Fibroblast of lung (primary cell): ENCODE results near the gene PAPOLB.

ENCODE experiments used
- EZH2 ChIP-seq: IDR thresholded peaks from 2 replicates; pipeline ENCODE4 v1.5.1; 2012; ENCODE audit warnings: low read length, control low read depth, mild to moderate bottlenecking; ENCODE audit errors: missing control alignments
- TF ChIP-seq, protein P1 (sequence below), 2 donors: IDR thresholded peaks in 1 of 2; conservative IDR thresholded peaks in 1 of 2; 1 replicate in 1 of 2; 2 replicates in 1 of 2; pipeline ENCODE4 v1.5.1; 2011 to 2012; ENCODE audit warnings: low read length in 2 of 2, control low read depth in 1 of 2, inconsistent platforms in 1 of 2, low read depth in 1 of 2, mild to moderate bottlenecking in 1 of 2

DNA sequence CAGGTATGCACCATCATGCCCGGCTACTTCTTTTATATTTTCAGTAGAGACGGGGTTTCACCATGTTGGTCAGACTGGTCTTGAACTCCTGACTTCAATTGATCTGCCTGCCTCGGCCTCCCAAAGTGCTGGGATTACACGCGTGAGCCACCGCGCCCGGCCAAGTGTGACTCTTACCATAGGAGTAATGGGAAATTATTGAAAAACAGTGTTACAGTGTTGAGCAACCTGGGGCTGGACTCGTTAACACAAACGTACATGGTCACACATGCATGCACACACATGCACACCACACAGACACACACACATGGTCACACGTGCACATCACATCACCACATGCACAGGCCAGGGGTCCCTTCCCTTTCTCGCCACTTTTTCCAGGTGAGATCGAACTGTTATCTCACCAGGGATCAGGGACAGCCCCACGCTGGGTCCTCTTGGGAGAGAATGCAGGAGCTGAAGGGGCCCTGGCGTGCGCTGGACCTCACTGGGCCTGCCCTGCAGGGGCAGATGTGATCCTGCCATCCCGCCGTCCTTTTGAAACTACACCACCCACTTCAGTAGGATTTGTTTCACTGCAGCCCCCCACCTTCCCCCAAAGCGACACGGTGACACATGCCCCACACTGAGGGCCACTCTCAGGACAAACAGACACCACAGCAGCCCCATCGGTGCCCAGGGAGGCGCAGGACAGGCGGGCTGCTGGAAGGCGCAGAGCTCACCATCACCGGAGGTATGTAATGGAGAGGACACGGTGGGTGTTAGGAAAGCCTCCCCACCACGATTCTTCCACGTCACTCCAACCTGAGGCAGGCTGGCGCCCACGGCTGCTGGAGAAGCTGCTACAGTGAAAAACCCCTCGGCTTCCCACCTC lies 11.5 kb upstream of the PAPOLB start:
- TF ChIP-seq, protein P1, sequence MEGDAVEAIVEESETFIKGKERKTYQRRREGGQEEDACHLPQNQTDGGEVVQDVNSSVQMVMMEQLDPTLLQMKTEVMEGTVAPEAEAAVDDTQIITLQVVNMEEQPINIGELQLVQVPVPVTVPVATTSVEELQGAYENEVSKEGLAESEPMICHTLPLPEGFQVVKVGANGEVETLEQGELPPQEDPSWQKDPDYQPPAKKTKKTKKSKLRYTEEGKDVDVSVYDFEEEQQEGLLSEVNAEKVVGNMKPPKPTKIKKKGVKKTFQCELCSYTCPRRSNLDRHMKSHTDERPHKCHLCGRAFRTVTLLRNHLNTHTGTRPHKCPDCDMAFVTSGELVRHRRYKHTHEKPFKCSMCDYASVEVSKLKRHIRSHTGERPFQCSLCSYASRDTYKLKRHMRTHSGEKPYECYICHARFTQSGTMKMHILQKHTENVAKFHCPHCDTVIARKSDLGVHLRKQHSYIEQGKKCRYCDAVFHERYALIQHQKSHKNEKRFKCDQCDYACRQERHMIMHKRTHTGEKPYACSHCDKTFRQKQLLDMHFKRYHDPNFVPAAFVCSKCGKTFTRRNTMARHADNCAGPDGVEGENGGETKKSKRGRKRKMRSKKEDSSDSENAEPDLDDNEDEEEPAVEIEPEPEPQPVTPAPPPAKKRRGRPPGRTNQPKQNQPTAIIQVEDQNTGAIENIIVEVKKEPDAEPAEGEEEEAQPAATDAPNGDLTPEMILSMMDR (conservative IDR thresholded peaks at IDR 0.05 in 1 of 2, IDR thresholded peaks at IDR 0.05 in 1 of 2; ENCODE audit: low read depth in 1 of 2, low read length in 2 of 2): no peak
- TF ChIP-seq EZH2: no peak
